Measurements from ENCODE around the gene CLASP1. TPM values are rescaled to one million over a fixed set of nuclear protein-coding genes. Genes with fewer than 3 reads are reported as not detected.
A peak's percentile ranks its signal among the peaks of the same experiment; 100 is the strongest.
"Not testable (repeated sequence)": the region's sequence is repeated elsewhere in the genome, so short reads cannot be mapped to it uniquely, and the experiment has no call there.

CLASP1 gene
- polyA plus RNA-seq, 1 donor (not counting 4 experiments of a cell fraction or from before 2014, with no cell fraction given): 16.7 TPM

- H3K9me3 ChIP-seq (ENCODE audit: control insufficient read depth, low read depth, low read length): peaks cover 5% of the 10 kb centered on the region
- TF ChIP-seq EZH2 (IDR thresholded peaks at IDR 0.05; ENCODE audit: low read length): no peak
- TF ChIP-seq, protein P1, sequence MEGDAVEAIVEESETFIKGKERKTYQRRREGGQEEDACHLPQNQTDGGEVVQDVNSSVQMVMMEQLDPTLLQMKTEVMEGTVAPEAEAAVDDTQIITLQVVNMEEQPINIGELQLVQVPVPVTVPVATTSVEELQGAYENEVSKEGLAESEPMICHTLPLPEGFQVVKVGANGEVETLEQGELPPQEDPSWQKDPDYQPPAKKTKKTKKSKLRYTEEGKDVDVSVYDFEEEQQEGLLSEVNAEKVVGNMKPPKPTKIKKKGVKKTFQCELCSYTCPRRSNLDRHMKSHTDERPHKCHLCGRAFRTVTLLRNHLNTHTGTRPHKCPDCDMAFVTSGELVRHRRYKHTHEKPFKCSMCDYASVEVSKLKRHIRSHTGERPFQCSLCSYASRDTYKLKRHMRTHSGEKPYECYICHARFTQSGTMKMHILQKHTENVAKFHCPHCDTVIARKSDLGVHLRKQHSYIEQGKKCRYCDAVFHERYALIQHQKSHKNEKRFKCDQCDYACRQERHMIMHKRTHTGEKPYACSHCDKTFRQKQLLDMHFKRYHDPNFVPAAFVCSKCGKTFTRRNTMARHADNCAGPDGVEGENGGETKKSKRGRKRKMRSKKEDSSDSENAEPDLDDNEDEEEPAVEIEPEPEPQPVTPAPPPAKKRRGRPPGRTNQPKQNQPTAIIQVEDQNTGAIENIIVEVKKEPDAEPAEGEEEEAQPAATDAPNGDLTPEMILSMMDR (optimal IDR thresholded peaks at IDR 0.05 in 1 of 3, IDR thresholded peaks at IDR 0.05 in 1 of 3, conservative IDR thresholded peaks at IDR 0.05 in 1 of 3; ENCODE audit: extremely low read depth in 1 of 3, insufficient read depth in 2 of 3, low read length in 3 of 3): no peak
- dilution Hi-C loops (cut with MboI; ENCODE audit: extremely low pct_ligation_motif_present, low sequenced_read_pairs): no loop called here
- no peaks in the 10 kb centered on the region for H3K27me3 ChIP-seq (ENCODE audit: control insufficient read depth, extremely low read depth, insufficient read depth, low read length)
- H3K4me3 ChIP-seq (ENCODE audit: control insufficient read depth in 2 of 3, extremely low read depth in 1 of 3, insufficient read depth in 2 of 3, low read depth in 1 of 3, low read length in 3 of 3): no peak overlapping the region
- DNase-seq (ENCODE audit: low read depth, low spot score): no peak
- no peaks in the 10 kb centered on the region for H3K36me3 ChIP-seq (ENCODE audit: control insufficient read depth in 2 of 2, extremely low read depth in 1 of 2, insufficient read depth in 2 of 2, low read length in 2 of 2)
- H2AFZ ChIP-seq (ENCODE audit: control insufficient read depth, low read length): no peak overlapping the region
- H3K9me1 ChIP-seq (ENCODE audit: control insufficient read depth, extremely low read depth, insufficient read depth, low read length): no peaks in the 10 kb centered on the region
- H3K9ac ChIP-seq (ENCODE audit: control insufficient read depth, extremely low read depth, insufficient read depth, low read length): no peak overlapping the region
- H3K79me2 ChIP-seq (ENCODE audit: control insufficient read depth, insufficient read depth, low read length): no peaks in the 10 kb centered on the region
- no peaks in the 10 kb centered on the region for H4K20me1 ChIP-seq (ENCODE audit: control insufficient read depth, extremely low read depth, insufficient read depth, low read length)
- no peak overlapping the region for H3K4me2 ChIP-seq (ENCODE audit: control insufficient read depth, extremely low read depth, insufficient read depth, low read depth, low read length)
- no peaks in the 10 kb centered on the region for H3K4me1 ChIP-seq (ENCODE audit: control insufficient read depth, extremely low read depth, insufficient read depth, low read length)
- FAIRE-seq: no peak
- no peak overlapping the region for H3K27ac ChIP-seq (ENCODE audit: control insufficient read depth, insufficient read depth, low read length)
Observed at GRCh38 chr2:121677855-121678254, 28.6 kb upstream of the CLASP1 start.

DNA sequence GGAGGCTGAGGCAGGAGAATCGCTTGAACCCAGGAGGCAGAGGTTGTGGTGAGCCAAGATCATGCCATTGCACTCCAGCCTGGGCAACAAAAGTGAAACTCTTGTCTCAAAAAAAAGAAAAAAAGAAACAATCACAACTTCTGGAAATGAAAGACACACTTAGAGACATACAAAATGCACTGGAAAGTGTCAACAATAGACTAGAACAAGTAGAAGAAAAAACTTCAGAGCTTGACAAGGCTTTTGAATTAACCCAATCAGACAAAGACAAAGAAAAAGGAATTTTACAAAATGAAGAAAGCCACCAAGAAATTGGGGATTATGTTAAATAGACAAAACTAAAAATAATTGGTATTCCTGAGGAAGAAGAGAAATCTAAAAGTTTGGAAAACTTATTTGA lies 22.4 kb upstream of the CLASP1 start:
- H3K36me3 ChIP-seq (ENCODE audit: control insufficient read depth in 2 of 2, extremely low read depth in 1 of 2, insufficient read depth in 2 of 2, low read length in 2 of 2); FAIRE-seq; H3K4me3 ChIP-seq (ENCODE audit: control insufficient read depth in 2 of 3, extremely low read depth in 1 of 3, insufficient read depth in 2 of 3, low read depth in 1 of 3, low read length in 3 of 3); DNase-seq (ENCODE audit: low read depth, low spot score); dilution Hi-C loops (cut with MboI; ENCODE audit: extremely low pct_ligation_motif_present, low sequenced_read_pairs); H3K79me2 ChIP-seq (ENCODE audit: control insufficient read depth, insufficient read depth, low read length); H2AFZ ChIP-seq (ENCODE audit: control insufficient read depth, low read length); H3K9me1 ChIP-seq (ENCODE audit: control insufficient read depth, extremely low read depth, insufficient read depth, low read length); H4K20me1 ChIP-seq (ENCODE audit: control insufficient read depth, extremely low read depth, insufficient read depth, low read length); H3K9ac ChIP-seq (ENCODE audit: control insufficient read depth, extremely low read depth, insufficient read depth, low read length); H3K4me1 ChIP-seq (ENCODE audit: control insufficient read depth, extremely low read depth, insufficient read depth, low read length); H3K4me2 ChIP-seq (ENCODE audit: control insufficient read depth, extremely low read depth, insufficient read depth, low read depth, low read length); H3K27ac ChIP-seq (ENCODE audit: control insufficient read depth, insufficient read depth, low read length); H3K9me3 ChIP-seq (ENCODE audit: control insufficient read depth, low read depth, low read length); H3K27me3 ChIP-seq (ENCODE audit: control insufficient read depth, extremely low read depth, insufficient read depth, low read length): not testable (repeated sequence)

DNA sequence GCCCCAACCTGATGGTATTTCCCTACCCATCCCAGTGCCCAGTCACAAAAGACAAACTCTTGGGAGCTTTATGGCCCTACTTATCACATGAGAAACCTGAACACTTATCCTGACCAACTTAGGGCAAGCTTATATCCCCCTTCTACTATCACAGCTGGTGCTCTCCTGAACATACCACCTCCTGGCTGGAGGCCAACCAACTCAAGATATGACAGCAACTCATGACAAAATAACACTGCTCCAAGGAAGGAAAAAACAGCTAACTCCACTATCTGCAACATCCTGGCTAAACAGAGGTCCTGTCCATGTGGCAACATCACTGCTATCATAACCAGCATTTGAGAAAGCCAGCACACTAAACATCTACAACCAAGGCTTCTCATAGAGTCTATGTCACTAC lies 20.9 kb upstream of the CLASP1 start:
- H2AFZ ChIP-seq (ENCODE audit: control insufficient read depth, low read length): peak overlapping the region; percentile 32
- no peak for TF ChIP-seq EZH2 (IDR thresholded peaks at IDR 0.05; ENCODE audit: low read length)
- TF ChIP-seq, protein P1 (optimal IDR thresholded peaks at IDR 0.05 in 1 of 3, IDR thresholded peaks at IDR 0.05 in 1 of 3, conservative IDR thresholded peaks at IDR 0.05 in 1 of 3; ENCODE audit: extremely low read depth in 1 of 3, insufficient read depth in 2 of 3, low read length in 3 of 3): no peak
- no peak overlapping the region for H3K27ac ChIP-seq (ENCODE audit: control insufficient read depth, insufficient read depth, low read length)
- no peaks in the 10 kb centered on the region for H3K79me2 ChIP-seq (ENCODE audit: control insufficient read depth, insufficient read depth, low read length)
- dilution Hi-C loops (cut with MboI; ENCODE audit: extremely low pct_ligation_motif_present, low sequenced_read_pairs): no loop called here
- H3K9ac ChIP-seq (ENCODE audit: control insufficient read depth, extremely low read depth, insufficient read depth, low read length): no peak overlapping the region
- no peak overlapping the region for H3K4me2 ChIP-seq (ENCODE audit: control insufficient read depth, extremely low read depth, insufficient read depth, low read depth, low read length)
- no peaks in the 10 kb centered on the region for H4K20me1 ChIP-seq (ENCODE audit: control insufficient read depth, extremely low read depth, insufficient read depth, low read length)
- H3K27me3 ChIP-seq (ENCODE audit: control insufficient read depth, extremely low read depth, insufficient read depth, low read length): no peaks in the 10 kb centered on the region
- peaks cover 18% of the 10 kb centered on the region for H3K4me1 ChIP-seq (ENCODE audit: control insufficient read depth, extremely low read depth, insufficient read depth, low read length)
- DNase-seq (ENCODE audit: low read depth, low spot score) (no peak), FAIRE-seq (no peak)
- H3K9me3 ChIP-seq (ENCODE audit: control insufficient read depth, low read depth, low read length): no peaks in the 10 kb centered on the region
- H3K36me3 ChIP-seq (ENCODE audit: control insufficient read depth in 2 of 2, extremely low read depth in 1 of 2, insufficient read depth in 2 of 2, low read length in 2 of 2): no peaks in the 10 kb centered on the region
- H3K9me1 ChIP-seq (ENCODE audit: control insufficient read depth, extremely low read depth, insufficient read depth, low read length): no peaks in the 10 kb centered on the region
- H3K4me3 ChIP-seq (ENCODE audit: control insufficient read depth in 2 of 3, extremely low read depth in 1 of 3, insufficient read depth in 2 of 3, low read depth in 1 of 3, low read length in 3 of 3): no peak overlapping the region

Measured in keratinocyte (primary cell).